Amygdala (tissue), 56 donors: ENCODE data around the gene RASAL3.
"Not testable (repeated sequence)": the region's sequence is repeated elsewhere in the genome, so short reads cannot be mapped to it uniquely, and the experiment has no call there.

Source experiments
- DNase-seq, 56 donors: peaks; one replicate each; lab custom pipeline; 2025; lab: John Stamatoyannopoulos, UW

The RASAL3 gene

DNA sequence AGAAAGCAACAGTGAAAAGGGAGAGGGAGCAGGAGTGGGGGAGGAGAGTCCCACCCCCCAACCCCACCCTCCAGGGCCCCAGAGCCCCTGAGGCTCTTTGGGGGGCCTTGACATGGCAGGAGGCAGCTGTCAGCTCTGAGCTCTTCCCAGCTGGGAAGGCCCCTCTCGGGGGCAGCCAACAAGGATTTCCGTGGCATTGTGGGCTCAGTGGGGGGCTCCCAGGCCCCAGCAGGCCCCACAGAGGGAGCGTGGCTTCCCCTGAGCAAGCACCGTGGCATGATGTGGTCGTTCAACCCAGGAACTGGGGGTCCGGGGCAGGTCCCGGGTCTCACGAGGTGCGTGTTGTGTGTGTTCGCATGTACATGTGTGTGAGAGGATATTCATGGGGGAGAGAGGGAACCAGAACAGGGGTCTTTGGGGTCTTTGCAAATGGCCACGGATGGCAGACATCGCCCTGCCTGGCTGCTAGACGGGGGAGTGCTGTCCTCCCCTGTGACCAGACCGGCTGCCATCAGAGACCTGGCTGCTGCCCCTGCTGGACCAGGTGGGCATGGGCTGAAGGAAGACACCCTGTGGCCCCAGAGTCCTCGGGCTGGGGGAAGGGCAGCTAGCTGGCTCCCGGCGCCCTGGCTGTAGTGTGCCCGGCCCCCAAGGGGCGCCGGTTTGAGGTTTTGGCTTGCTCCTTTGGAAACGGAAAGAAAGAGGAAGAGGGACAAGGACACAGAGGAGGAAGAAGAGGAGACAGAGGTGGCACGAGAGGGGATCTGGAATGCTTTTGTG lies 41.9 kb downstream of the RASAL3 start:
- DNase-seq: no peak

GRCh38 chr19:15421721-15422260 lies 42.6 kb downstream of the RASAL3 start:
- peak in 55 of 56 donors; percentile 19 to 91 (median 73) for DNase-seq

GRCh38 chr19:15421136-15421695 lies 43.1 kb downstream of the RASAL3 start:
- DNase-seq: no peak

- DNase-seq: no peak
These were observed 44.8 kb downstream of the RASAL3 start for GRCh38 chr19:15419413-15420025.

GRCh38 chr19:15418579-15419412 lies 45.5 kb downstream of the RASAL3 start, which contains the start of gene AKAP8L:
AKAP8L (minus strand) TSS chr19:15418988; CDS start chr19:15418923, 65 bp downstream.
- peak; percentile 77 to 99 (median 98) for DNase-seq

GRCh38 chr19:15418231-15418578 lies 46.1 kb downstream of the RASAL3 start:
- DNase-seq: peak in 19 of 56 donors; percentile 6 to 63 (median 44)

DNA sequence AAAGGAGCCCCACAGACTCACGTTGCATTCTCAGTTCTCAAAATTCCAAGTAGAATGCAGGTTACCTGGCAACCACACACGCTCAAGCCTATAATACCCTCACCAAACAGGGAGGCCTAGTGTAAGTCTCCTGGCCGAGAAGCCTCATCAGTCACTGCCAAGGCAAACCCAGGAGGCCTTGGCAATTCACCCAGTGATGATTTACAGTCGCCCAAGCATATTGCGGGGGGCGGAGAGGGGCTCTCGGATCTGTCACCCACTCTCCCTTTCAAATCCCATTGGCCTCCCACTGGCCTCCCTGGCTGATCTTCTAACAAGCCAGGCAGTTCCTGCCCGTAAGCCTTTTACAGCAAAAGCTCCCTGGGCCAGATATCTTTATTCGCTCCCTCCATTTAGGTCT lies 46.6 kb downstream of the RASAL3 start:
- DNase-seq: no peak

- DNase-seq: no peak
These were observed 51.5 kb downstream of the RASAL3 start for GRCh38 chr19:15412832-15413231.

- DNase-seq: not testable (repeated sequence)
These were observed 53.0 kb downstream of the RASAL3 start for GRCh38 chr19:15411351-15411750.

- DNase-seq: peak in 5 of 56 donors; percentile 17 to 37 (median 26)
These were observed 59.5 kb downstream of the RASAL3 start for GRCh38 chr19:15404780-15405211.

GRCh38 chr19:15404097-15404779 lies 60.1 kb downstream of the RASAL3 start:
- no peak for DNase-seq

- no peak for DNase-seq
These were observed 61.2 kb downstream of the RASAL3 start for GRCh38 chr19:15403151-15403531.

DNA sequence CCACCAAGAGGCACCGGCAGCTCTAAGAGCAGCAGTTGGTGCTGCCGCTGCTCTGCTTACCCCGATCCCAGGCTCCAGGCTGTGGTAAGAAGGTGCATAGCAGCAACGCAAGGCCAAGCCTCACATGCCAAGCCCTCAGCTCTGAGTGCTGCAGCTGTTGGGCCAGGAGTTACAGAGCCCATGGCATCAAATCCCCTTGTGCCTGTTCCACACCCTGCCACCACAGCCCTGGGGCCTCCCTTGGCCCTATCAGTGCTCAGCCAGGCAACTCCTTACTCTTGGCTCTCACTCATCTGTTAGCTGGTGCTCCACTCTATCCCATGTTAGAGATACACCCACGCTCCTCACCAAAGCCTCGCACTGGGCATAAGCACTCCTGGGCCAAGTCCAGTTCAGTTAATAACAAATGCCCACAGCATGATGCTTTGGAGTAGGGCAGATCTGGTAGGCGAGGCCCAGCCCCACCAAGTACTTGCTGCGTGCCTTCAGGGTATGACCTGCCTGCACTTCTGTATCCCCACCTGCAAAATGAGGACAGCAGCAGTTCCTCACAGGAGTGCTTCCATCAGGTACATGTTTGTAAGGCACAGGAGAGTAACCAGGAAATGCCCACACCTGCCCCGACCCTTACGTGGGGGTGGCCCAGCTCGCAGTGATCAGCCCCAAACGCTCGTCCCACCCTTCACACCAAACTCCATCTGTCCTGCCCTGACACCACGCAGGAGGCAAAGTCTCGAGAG lies 61.8 kb downstream of the RASAL3 start:
- no peak for DNase-seq
